Retina (tissue), 1 donor: Measurements from ENCODE around the gene IPO8.

Experiments used
- DNase-seq: peaks from one replicate; pipeline ENCODE4 v3.0.0-alpha.2; 2016

The IPO8 gene

GRCh38 chr12:30695199-30696102 lies at the start of gene IPO8:
Gene IPO8 (minus strand): TSS chr12:30695869. CDS start chr12:30695647, 222 bp downstream.
- DNase-seq, result peak; percentile 95

GRCh38 chr12:30744321-30744720 lies 48.7 kb upstream of the IPO8 start:
- DNase-seq, result no peak

GRCh38 chr12:30740274-30740673 lies 44.6 kb upstream of the IPO8 start:
- DNase-seq, result no peak

GRCh38 chr12:30739020-30739419 lies 43.4 kb upstream of the IPO8 start:
- DNase-seq, result no peak

- no peak for DNase-seq
These were observed 37.4 kb upstream of the IPO8 start for GRCh38 chr12:30732954-30733637.

GRCh38 chr12:30730011-30730410 lies 34.3 kb upstream of the IPO8 start:
- no peak for DNase-seq

- no peak for DNase-seq
These were observed 33.9 kb upstream of the IPO8 start for GRCh38 chr12:30729547-30729946.

GRCh38 chr12:30726647-30727046 lies 31.0 kb upstream of the IPO8 start:
- DNase-seq, result no peak

- no peak for DNase-seq
These were observed 30.1 kb upstream of the IPO8 start for GRCh38 chr12:30725739-30726138.

- no peak for DNase-seq
These were observed 23.4 kb upstream of the IPO8 start for GRCh38 chr12:30719060-30719459.

GRCh38 chr12:30707613-30708342 lies 12.1 kb upstream of the IPO8 start:
- no peak for DNase-seq

GRCh38 chr12:30706476-30706875 lies 10.8 kb upstream of the IPO8 start:
- no peak for DNase-seq

GRCh38 chr12:30701056-30701455 lies 5.4 kb upstream of the IPO8 start:
- no peak for DNase-seq

- no peak for DNase-seq
These were observed 4.7 kb upstream of the IPO8 start for GRCh38 chr12:30700216-30700900.

GRCh38 chr12:30698346-30698745 lies 2.7 kb upstream of the IPO8 start:
- DNase-seq, result no peak

GRCh38 chr12:30696943-30697342 lies 1.3 kb upstream of the IPO8 start:
- peak; percentile 8 for DNase-seq

- peak; percentile 28 for DNase-seq
These were observed 817 bp upstream of the IPO8 start for GRCh38 chr12:30696486-30696885.

GRCh38 chr12:30696103-30696408 lies 387 bp upstream of the IPO8 start:
- DNase-seq, result no peak

- no peak for DNase-seq
These were observed 1.1 kb downstream of the IPO8 start for GRCh38 chr12:30694412-30695198.

- no peak for DNase-seq
These were observed 3.2 kb downstream of the IPO8 start for GRCh38 chr12:30692470-30692869.

GRCh38 chr12:30691122-30691879 lies 4.4 kb downstream of the IPO8 start:
- DNase-seq, result no peak
